ENCODE measurements around the gene YAP1.

Gene YAP1

GRCh38 chr11:102115557-102115956, 5.3 kb downstream of the YAP1 start:
- Histone ChIP-seq H4K20me1 (ENCODE audit: low read depth, low read length) (no peaks in the 10 kb centered on the region), H3K27me3 (ENCODE audit: low read length) (no peaks in the 10 kb centered on the region), H3K9me3 (ENCODE audit: insufficient read depth, low read length) (no peaks in the 10 kb centered on the region), H3K9ac (ENCODE audit: low read length) (no peak overlapping the region), H3K9me2 (replicated peaks; ENCODE audit: insufficient read depth, low read length) (no peaks in the 10 kb centered on the region), H3F3A (ENCODE audit: insufficient read depth) (no peaks in the 10 kb centered on the region), H3K27ac (ENCODE audit: low read depth, low read length) (no peak overlapping the region), H3K79me2 (ENCODE audit: insufficient read depth, low read length) (no peaks in the 10 kb centered on the region), H2AFZ (ENCODE audit: low read depth, low read length, severe bottlenecking) (no peak overlapping the region), H3K4me2 (ENCODE audit: low read depth, low read length, poor library complexity, severe bottlenecking) (no peak overlapping the region), H3K36me3 (ENCODE audit: low read length) (no peaks in the 10 kb centered on the region), H3K4me3 (ENCODE audit: insufficient read depth, low read length, poor library complexity, severe bottlenecking) (no peak overlapping the region)
- TF ChIP-seq CTCF (IDR thresholded peaks at IDR 0.05; ENCODE audit: insufficient read depth, low read length, poor library complexity, severe bottlenecking) (no peak), EZH2phosphoT487 (conservative IDR thresholded peaks at IDR 0.05; ENCODE audit: low read length) (no peak)

GRCh38 chr11:102116453-102117205, 6.4 kb downstream of the YAP1 start:
- H3K9me2 ChIP-seq (replicated peaks; ENCODE audit: insufficient read depth, low read length), result no peaks in the 10 kb centered on the region

GRCh38 chr11:102117472-102118113, 7.3 kb downstream of the YAP1 start:
- TF ChIP-seq EZH2phosphoT487 (conservative IDR thresholded peaks at IDR 0.05; ENCODE audit: low read length) (no peak), CTCF (IDR thresholded peaks at IDR 0.05; ENCODE audit: insufficient read depth, low read length, poor library complexity, severe bottlenecking) (no peak)
- no peaks in the 10 kb centered on the region for H4K20me1 ChIP-seq (ENCODE audit: low read depth, low read length)
- H3K79me2 ChIP-seq (ENCODE audit: insufficient read depth, low read length), result no peaks in the 10 kb centered on the region
- no peak overlapping the region for H3K9ac ChIP-seq (ENCODE audit: low read length)
- no peaks in the 10 kb centered on the region for H3K36me3 ChIP-seq (ENCODE audit: low read length)
- no peak overlapping the region for H3K27ac ChIP-seq (ENCODE audit: low read depth, low read length)
- H3F3A ChIP-seq (ENCODE audit: insufficient read depth), result no peaks in the 10 kb centered on the region
- H2AFZ ChIP-seq (ENCODE audit: low read depth, low read length, severe bottlenecking), result no peak overlapping the region
- no peaks in the 10 kb centered on the region for H3K9me3 ChIP-seq (ENCODE audit: insufficient read depth, low read length)
- no peaks in the 10 kb centered on the region for H3K9me2 ChIP-seq (replicated peaks; ENCODE audit: insufficient read depth, low read length)
- H3K27me3 ChIP-seq (ENCODE audit: low read length), result no peaks in the 10 kb centered on the region
- no peak overlapping the region for H3K4me3 ChIP-seq (ENCODE audit: insufficient read depth, low read length, poor library complexity, severe bottlenecking)
- H3K4me2 ChIP-seq (ENCODE audit: low read depth, low read length, poor library complexity, severe bottlenecking), result no peak overlapping the region

More at GRCh38 chr11:102116453-102117205, 6.4 kb downstream of the YAP1 start:
- Histone ChIP-seq H3K9me3 (ENCODE audit: insufficient read depth, low read length) (no peaks in the 10 kb centered on the region), H3K4me3 (ENCODE audit: insufficient read depth, low read length, poor library complexity, severe bottlenecking) (no peak overlapping the region), H3F3A (ENCODE audit: insufficient read depth) (no peaks in the 10 kb centered on the region), H3K27me3 (ENCODE audit: low read length) (no peaks in the 10 kb centered on the region), H3K36me3 (ENCODE audit: low read length) (no peaks in the 10 kb centered on the region), H3K27ac (ENCODE audit: low read depth, low read length) (no peak overlapping the region), H4K20me1 (ENCODE audit: low read depth, low read length) (no peaks in the 10 kb centered on the region), H2AFZ (ENCODE audit: low read depth, low read length, severe bottlenecking) (no peak overlapping the region), H3K4me2 (ENCODE audit: low read depth, low read length, poor library complexity, severe bottlenecking) (no peak overlapping the region), H3K79me2 (ENCODE audit: insufficient read depth, low read length) (no peaks in the 10 kb centered on the region), H3K9ac (ENCODE audit: low read length) (no peak overlapping the region)
- TF ChIP-seq EZH2phosphoT487 (conservative IDR thresholded peaks at IDR 0.05; ENCODE audit: low read length) (no peak), CTCF (IDR thresholded peaks at IDR 0.05; ENCODE audit: insufficient read depth, low read length, poor library complexity, severe bottlenecking) (no peak)
